Left ventricle myocardium inferior (tissue), 1 donor: ENCODE data around the gene HLCS. TPM values are rescaled to one million over a fixed set of nuclear protein-coding genes. Genes with fewer than 3 reads are reported as not detected.

Experiments used
- DNase-seq: peaks from one replicate; pipeline ENCODE4 v3.0.0-alpha.2; 2020
- H3K27ac ChIP-seq: fragments of 200-600 bp; replicated peaks from 2 replicates; pipeline ENCODE4 v1.8.0; 2021
- H3K27me3 ChIP-seq: fragments of 200-600 bp; 2 replicates; pipeline ENCODE4 v1.8.0; 2021; ENCODE audit warnings: low read depth
- H3K36me3 ChIP-seq: fragments of 200-600 bp; 2 replicates; pipeline ENCODE4 v1.8.0; 2021
- H3K4me1 ChIP-seq: fragments of 200-600 bp; 2 replicates; pipeline ENCODE4 v1.8.0; 2021
- H3K4me3 ChIP-seq: fragments of 200-600 bp; 2 replicates; pipeline ENCODE4 v1.8.0; 2021; ENCODE audit warnings: mild to moderate bottlenecking, moderate library complexity
- H3K9me3 ChIP-seq: fragments of 200-600 bp; replicated peaks from 2 replicates; pipeline ENCODE4 v1.8.0; 2021
- CTCF ChIP-seq: fragments of 200-600 bp; IDR thresholded peaks from 2 replicates; pipeline ENCODE4 v1.8.0; 2021; ENCODE audit warnings: antibody characterized with exemption, mild to moderate bottlenecking, borderline replicate concordance
- intact Hi-C: fragments of 100-400 bp; cut with micrococcal nuclease; formaldehyde crosslinking; loops from one replicate; pipeline ENCODE4 v1.11.0; 2022
- total RNA-seq: library from RNA; stranded (reverse); fragmentation: NEBNext Ultra II Directional; extraction: Animal tissue kit (Norgen Biotek cat#: 25700); gene quantifications from one replicate; pipeline ENCODE4 v1.2.1, GENCODE V29; 2021
- donor health status: DM: no; HTN: yes; CAD: no; lungs with severe emphysema.

HLCS gene
- total RNA-seq, 1 donor from 2014 or later, result 5.3 TPM

- TF ChIP-seq CTCF, result no peak
- Histone ChIP-seq H3K4me1 (peaks cover 19% of the 10 kb centered on the region), H3K4me3 (no peak overlapping the region), H3K9me3 (no peaks in the 10 kb centered on the region), H3K27me3 (peaks cover 100% of the 10 kb centered on the region), H3K27ac (no peak overlapping the region), H3K36me3 (no peaks in the 10 kb centered on the region)
- DNase-seq, result no peak
- intact Hi-C loops, result no loop called here
Measured at GRCh38 chr21:36713746-36714145, 252.7 kb downstream of the HLCS start.

GRCh38 chr21:36710729-36711048 is 255.8 kb downstream of the HLCS start:
- no peak overlapping the region for H3K27ac ChIP-seq
- H3K4me3 ChIP-seq, result peak overlapping the region; percentile 35
- intact Hi-C loops, result no loop called here
- TF ChIP-seq CTCF, result no peak
- peaks cover 49% of the 10 kb centered on the region for H3K4me1 ChIP-seq
- no peaks in the 10 kb centered on the region for H3K36me3 ChIP-seq
- no peaks in the 10 kb centered on the region for H3K9me3 ChIP-seq
- H3K27me3 ChIP-seq, result peaks cover 100% of the 10 kb centered on the region
- no peak for DNase-seq

- no peaks in the 10 kb centered on the region for H3K9me3 ChIP-seq
- intact Hi-C loops, result no loop called here
- peak overlapping the region; percentile 35 for H3K4me3 ChIP-seq
- no peak overlapping the region for H3K27ac ChIP-seq
- H3K36me3 ChIP-seq, result no peaks in the 10 kb centered on the region
- DNase-seq, result no peak
- peaks cover 55% of the 10 kb centered on the region for H3K4me1 ChIP-seq
- TF ChIP-seq CTCF, result no peak
- peaks cover 100% of the 10 kb centered on the region for H3K27me3 ChIP-seq
Measured at GRCh38 chr21:36709868-36710728, 256.4 kb downstream of the HLCS start.

- no peak for DNase-seq
- H3K27me3 ChIP-seq, result peaks cover 100% of the 10 kb centered on the region
- H3K9me3 ChIP-seq, result no peaks in the 10 kb centered on the region
- intact Hi-C loops, result no loop called here
- H3K4me3 ChIP-seq, result peak overlapping the region; percentile 44
- no peak overlapping the region for H3K27ac ChIP-seq
- no peaks in the 10 kb centered on the region for H3K36me3 ChIP-seq
- TF ChIP-seq CTCF, result no peak
- peaks cover 63% of the 10 kb centered on the region for H3K4me1 ChIP-seq
Measured at GRCh38 chr21:36709030-36709867, 257.2 kb downstream of the HLCS start.

- no peak for TF ChIP-seq CTCF
- intact Hi-C loops, result no loop called here
- Histone ChIP-seq H3K4me1 (peaks cover 65% of the 10 kb centered on the region), H3K4me3 (peak overlapping the region; percentile 44), H3K27ac (no peak overlapping the region), H3K36me3 (no peaks in the 10 kb centered on the region), H3K9me3 (no peaks in the 10 kb centered on the region), H3K27me3 (peaks cover 100% of the 10 kb centered on the region)
- no peak for DNase-seq
Measured at GRCh38 chr21:36708286-36709029, 258.0 kb downstream of the HLCS start.
